ENCODE data around the gene VTI1A. TPM values are rescaled to one million over a fixed set of nuclear protein-coding genes. Genes with fewer than 3 reads are reported as not detected.

Gene VTI1A
- total and polyA plus RNA-seq, 2 of the 13 experiments (the other 11 are each of a cell fraction or from before 2014, with no cell fraction given): 11.7 to 32.7 TPM

GRCh38 chr10:112739592-112740353 lies 292.8 kb downstream of the VTI1A start (continued):
- TF ChIP-seq KAT7 (CRISPR knock-in tag; IDR thresholded peaks at IDR 0.05; ENCODE audit: borderline replicate concordance) (no peak), ZNF331 (CRISPR knock-in tag; IDR thresholded peaks at IDR 0.05) (peak; percentile 88), RXRB (CRISPR knock-in tag; IDR thresholded peaks at IDR 0.05; ENCODE audit: borderline replicate concordance) (peak; percentile 88), CBFB (CRISPR knock-in tag; IDR thresholded peaks at IDR 0.05) (0 out of 2 replicates have a peak, but pooled peaks have one; percentile 15), TFE3 (CRISPR knock-in tag; IDR thresholded peaks at IDR 0.05) (peak; percentile 60; the same call in 1 of the 2 replicates), ZNF124 (CRISPR knock-in tag; IDR thresholded peaks at IDR 0.05) (0 out of 2 replicates have a peak, but pooled peaks have one; percentile 39), ZC3H4 (CRISPR knock-in tag; IDR thresholded peaks at IDR 0.05; ENCODE audit: borderline replicate concordance) (no peak), SKIL (CRISPR knock-in tag; IDR thresholded peaks at IDR 0.05; ENCODE audit: borderline replicate concordance) (0 out of 2 replicates have a peak, but pooled peaks have one; percentile 46), NKX3-1 (CRISPR knock-in tag; IDR thresholded peaks at IDR 0.05) (peak; percentile 70; the same call in 1 of the 2 replicates), ZSCAN30 (CRISPR knock-in tag; IDR thresholded peaks at IDR 0.05) (no peak), KDM6A (CRISPR knock-in tag; IDR thresholded peaks at IDR 0.05; ENCODE audit: low read depth) (peak; percentile 98), KAT8 (CRISPR knock-in tag; IDR thresholded peaks at IDR 0.05) (peak; percentile 68; the same call in 1 of the 2 replicates), ZNF160 (CRISPR knock-in tag; IDR thresholded peaks at IDR 0.05) (no peak), TEAD3 (CRISPR knock-in tag; optimal IDR thresholded peaks at IDR 0.05; ENCODE audit: borderline replicate concordance) (peak; percentile 95), THRA (CRISPR knock-in tag; IDR thresholded peaks at IDR 0.05; ENCODE audit: borderline replicate concordance) (peak; percentile 87), ZNF720 (CRISPR knock-in tag; IDR thresholded peaks at IDR 0.05) (no peak), MLX (CRISPR knock-in tag; IDR thresholded peaks at IDR 0.05) (peak; percentile 93), IRF9 (CRISPR knock-in tag; IDR thresholded peaks at IDR 0.05; ENCODE audit: borderline replicate concordance) (no peak), E2F5 (CRISPR knock-in tag; conservative IDR thresholded peaks at IDR 0.05) (no peak), FOXP1 (IDR thresholded peaks at IDR 0.05) (peak; percentile 73; the same call in 1 of the 2 replicates), FOXP1 (CRISPR knock-in tag; IDR thresholded peaks at IDR 0.05) (peak; percentile 95), PREB (CRISPR knock-in tag; IDR thresholded peaks at IDR 0.05) (no peak)

Data from HepG2 (cell line).